ENCODE data around the gene GPR158.

The GPR158 gene

DNA sequence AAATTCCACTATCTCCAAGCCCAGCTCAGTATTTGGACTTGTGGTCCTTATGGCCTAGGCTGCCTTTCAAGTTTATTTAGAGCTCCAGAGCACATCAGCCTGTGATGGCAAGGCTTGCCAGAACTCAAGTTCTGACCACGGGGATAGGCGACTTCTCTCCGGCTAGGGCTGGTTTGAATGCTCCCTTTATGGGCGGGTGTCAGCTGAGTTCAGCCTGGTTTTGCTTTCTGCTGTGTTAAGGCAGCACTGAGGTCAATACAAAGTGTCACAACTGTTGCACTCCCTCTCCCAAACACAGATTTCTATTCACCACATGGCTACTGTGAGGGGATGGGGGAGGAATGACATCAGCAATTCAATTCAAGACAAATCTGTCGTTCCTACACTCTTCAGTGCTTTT, 441.1 kb downstream of the GPR158 start:
- no peak overlapping the region for H3K27ac ChIP-seq
- no peak for TF ChIP-seq ZFX (IDR thresholded peaks at IDR 0.05; ENCODE audit: borderline replicate concordance)
- TF ChIP-seq, protein P1, sequence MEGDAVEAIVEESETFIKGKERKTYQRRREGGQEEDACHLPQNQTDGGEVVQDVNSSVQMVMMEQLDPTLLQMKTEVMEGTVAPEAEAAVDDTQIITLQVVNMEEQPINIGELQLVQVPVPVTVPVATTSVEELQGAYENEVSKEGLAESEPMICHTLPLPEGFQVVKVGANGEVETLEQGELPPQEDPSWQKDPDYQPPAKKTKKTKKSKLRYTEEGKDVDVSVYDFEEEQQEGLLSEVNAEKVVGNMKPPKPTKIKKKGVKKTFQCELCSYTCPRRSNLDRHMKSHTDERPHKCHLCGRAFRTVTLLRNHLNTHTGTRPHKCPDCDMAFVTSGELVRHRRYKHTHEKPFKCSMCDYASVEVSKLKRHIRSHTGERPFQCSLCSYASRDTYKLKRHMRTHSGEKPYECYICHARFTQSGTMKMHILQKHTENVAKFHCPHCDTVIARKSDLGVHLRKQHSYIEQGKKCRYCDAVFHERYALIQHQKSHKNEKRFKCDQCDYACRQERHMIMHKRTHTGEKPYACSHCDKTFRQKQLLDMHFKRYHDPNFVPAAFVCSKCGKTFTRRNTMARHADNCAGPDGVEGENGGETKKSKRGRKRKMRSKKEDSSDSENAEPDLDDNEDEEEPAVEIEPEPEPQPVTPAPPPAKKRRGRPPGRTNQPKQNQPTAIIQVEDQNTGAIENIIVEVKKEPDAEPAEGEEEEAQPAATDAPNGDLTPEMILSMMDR (IDR thresholded peaks at IDR 0.05) = no peak

DNA sequence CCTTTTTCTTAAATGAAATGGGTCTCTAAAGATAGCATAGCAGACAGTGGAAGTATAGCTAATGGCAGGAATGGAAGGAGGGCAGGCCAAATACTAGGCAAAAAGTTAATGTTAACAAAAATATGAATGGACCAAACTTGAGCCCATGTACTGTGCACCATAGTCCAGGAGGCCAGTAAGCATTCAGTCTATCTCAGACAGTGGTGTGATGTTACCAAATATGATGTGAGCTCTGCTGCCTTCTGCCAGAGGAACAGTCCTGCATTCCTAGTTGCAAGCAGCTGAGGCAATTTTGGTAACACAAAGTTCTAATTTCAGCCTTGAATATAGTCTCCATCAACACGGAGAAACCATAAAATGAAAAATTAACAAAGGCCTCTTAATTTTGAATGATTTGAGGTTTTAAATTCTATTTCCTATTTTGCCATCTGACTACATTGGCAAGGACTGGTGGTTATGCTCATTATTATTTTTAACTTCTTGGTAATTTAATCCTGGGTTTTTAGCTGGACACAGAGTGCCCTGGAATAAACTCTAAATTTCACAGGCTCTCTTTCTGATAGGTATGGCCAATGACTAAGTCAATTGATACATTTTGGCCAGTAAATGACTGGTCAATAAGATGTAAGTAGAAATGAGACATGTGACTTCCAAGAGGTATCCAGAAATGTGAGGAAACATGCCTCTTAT, 442.2 kb downstream of the GPR158 start:
- no peak overlapping the region for H3K27ac ChIP-seq
- no peak for TF ChIP-seq ZFX (IDR thresholded peaks at IDR 0.05; ENCODE audit: borderline replicate concordance)
- TF ChIP-seq, protein P1 (IDR thresholded peaks at IDR 0.05) = no peak

DNA sequence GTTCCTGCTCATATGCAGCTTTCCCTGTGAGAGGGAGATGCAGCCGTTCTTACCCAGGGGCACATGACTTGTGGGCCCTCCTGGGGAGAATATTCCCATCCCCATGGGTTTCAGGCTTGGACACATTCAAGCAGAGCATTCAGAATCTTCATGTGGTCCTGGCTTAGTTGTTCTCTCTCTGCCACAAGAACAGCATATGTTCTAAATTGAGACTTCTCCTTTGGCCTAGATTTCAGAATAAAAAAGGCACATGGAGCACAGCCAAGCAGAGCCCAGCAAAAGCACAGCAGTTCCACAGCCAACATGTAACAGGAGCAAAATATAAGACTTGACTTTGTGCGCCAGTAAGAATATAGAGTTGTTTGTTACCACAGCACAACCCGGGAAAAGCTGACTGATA, 452.8 kb downstream of the GPR158 start:
- H3K27ac ChIP-seq = no peak overlapping the region
- TF ChIP-seq, protein P1 (IDR thresholded peaks at IDR 0.05) = no peak
- TF ChIP-seq ZFX (IDR thresholded peaks at IDR 0.05; ENCODE audit: borderline replicate concordance) = no peak

DNA sequence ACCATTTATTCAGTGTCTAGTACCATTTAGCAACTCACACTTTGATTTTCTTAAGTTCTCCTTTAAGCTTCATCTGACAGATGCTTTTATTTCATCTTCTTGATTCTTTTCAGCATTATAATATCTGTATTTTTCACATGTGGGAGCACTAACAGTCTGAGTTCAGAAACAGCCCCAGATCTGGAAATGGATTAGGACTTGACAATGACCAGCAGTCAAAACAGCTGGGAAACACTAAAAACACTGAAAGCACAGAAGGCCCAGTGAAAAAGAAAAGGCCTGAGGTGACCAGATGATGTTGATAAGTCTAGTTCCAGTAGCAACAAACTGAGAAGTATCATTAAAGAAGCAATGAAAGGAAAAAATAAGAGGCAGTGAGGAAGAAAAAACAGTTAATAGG, 454.5 kb downstream of the GPR158 start:
- no peak for TF ChIP-seq ZFX (IDR thresholded peaks at IDR 0.05; ENCODE audit: borderline replicate concordance)
- TF ChIP-seq, protein P1 (IDR thresholded peaks at IDR 0.05) = no peak
- H3K27ac ChIP-seq = no peak overlapping the region

DNA sequence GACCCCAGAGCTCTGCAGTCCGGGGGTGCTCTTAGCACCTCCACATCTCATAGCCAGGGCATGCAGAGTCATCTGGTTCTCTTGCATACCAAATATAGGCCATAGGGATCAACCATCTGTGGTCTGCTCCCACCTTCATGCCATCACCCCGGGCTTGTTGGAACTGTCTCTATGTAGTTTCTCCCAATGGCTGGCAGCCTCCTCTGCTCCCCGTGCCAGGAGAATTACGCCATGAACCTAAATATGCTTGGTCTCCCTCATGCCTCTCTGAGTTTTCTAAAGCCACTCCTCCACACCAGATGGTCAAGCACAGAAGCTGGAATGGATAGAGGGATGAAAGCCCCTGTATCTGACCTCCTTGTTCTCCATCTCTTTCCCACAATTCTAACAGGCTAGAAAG, 456.7 kb downstream of the GPR158 start:
- no peak overlapping the region for H3K27ac ChIP-seq
- TF ChIP-seq, protein P1 (IDR thresholded peaks at IDR 0.05) = no peak
- TF ChIP-seq ZFX (IDR thresholded peaks at IDR 0.05; ENCODE audit: borderline replicate concordance) = no peak

DNA sequence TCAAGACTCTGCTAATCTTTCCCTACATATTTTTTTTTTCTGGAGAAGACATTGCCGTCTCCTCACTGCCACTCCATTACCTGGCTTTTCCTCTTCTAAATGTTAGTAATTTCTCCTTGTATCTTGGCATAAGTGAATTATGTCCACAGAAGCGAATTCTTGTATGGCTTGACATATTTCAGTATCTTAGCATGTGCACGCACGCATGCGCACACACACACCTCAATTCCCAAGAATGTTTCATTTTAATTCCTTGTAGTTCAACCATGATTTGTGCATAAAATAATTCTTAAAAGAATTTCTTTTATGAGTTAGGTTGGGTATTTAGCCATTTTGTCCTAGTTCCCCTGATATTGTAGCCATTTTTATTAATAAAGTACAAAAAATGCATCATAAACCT, 458.0 kb downstream of the GPR158 start:
- TF ChIP-seq, protein P1 (IDR thresholded peaks at IDR 0.05) = no peak
- TF ChIP-seq ZFX (IDR thresholded peaks at IDR 0.05; ENCODE audit: borderline replicate concordance) = no peak
- H3K27ac ChIP-seq = no peak overlapping the region

DNA sequence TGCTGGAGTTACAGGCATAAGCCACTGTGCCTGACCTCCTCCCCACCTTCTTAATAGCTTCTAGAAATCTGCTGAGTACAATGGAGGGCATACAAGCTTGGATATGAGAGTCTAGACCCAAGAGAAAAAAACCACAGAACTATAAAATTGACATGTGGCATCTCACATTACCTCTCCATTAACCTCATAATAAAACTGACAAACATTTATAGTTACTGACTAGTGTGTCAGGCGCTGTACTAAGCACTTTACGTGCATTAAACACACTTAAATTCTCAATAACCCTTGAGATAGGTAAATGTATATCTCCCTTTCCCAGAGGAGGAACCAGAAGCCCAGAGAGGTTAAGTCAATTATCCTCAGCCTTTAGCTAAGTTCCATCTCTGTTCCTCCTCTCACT, 458.7 kb downstream of the GPR158 start:
- no peak overlapping the region for H3K27ac ChIP-seq
- TF ChIP-seq, protein P1 (IDR thresholded peaks at IDR 0.05) = no peak
